HG02840 (cell line): ENCODE results near the gene ROPN1L.
A peak's percentile ranks its signal among the peaks of the same experiment; 100 is the strongest.
"Not testable (repeated sequence)": the region's sequence is repeated elsewhere in the genome, so short reads cannot be mapped to it uniquely, and the experiment has no call there.

Source experiments
- ATAC-seq: cut with Tn5 transposase; IDR thresholded peaks from one replicate; pipeline ENCODE4 v1.9.1; 2021; ENCODE audit warnings: mild to moderate bottlenecking, moderate library complexity, moderate number of reproducible peaks; ENCODE audit not compliant: unreplicated experiment, low FRiP score

Gene ROPN1L

DNA sequence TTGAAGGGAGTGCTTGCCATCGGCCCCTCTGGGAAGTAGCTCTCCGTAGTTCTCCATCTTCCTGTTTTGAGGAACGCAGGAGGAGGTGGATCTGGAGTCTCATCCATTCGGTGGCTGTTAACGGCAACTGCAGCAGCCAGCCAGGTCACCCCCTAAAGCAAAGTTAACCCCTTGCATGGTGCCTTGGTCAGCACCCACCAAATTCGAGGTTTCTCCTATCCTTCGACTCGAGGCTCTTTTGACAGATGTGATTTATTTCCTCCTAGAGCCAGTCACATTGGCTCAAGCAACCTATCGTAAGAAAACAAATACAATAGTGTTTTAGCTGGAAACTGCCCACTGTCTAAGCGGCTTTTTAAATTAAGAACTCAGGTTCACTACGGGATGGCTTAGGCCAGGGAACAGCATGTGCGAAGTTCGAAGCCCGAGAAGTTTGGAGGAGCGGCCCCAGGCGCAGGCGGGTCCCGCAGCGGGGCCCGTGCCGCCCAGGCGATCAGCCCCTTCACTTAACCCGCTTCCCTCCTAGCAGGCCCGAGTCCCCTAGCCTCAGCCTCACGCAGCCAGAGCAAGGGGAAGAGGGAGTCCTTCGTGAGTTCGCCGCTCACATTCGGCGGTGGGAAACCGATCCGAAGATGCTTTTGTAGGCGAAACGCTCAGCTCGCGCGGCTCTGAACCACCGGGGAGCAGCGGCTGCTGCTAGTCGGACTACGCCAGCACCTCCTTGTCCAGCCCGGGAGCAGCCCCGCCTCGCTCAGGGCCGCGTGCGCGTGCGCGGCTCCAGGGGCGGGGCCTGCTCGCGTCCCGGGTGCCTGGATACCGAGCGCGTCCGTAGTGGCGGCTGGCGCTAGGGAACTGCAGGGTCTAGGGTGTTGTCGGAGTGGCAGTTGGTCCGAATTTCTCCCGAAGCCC is at the start of gene ROPN1L:
Gene ROPN1L, plus strand, starts transcription at position 797 of the 909 bp plus-strand sequence. CDS start 289 bp downstream, outside the sequence.
- ATAC-seq, result peak; percentile 98

DNA sequence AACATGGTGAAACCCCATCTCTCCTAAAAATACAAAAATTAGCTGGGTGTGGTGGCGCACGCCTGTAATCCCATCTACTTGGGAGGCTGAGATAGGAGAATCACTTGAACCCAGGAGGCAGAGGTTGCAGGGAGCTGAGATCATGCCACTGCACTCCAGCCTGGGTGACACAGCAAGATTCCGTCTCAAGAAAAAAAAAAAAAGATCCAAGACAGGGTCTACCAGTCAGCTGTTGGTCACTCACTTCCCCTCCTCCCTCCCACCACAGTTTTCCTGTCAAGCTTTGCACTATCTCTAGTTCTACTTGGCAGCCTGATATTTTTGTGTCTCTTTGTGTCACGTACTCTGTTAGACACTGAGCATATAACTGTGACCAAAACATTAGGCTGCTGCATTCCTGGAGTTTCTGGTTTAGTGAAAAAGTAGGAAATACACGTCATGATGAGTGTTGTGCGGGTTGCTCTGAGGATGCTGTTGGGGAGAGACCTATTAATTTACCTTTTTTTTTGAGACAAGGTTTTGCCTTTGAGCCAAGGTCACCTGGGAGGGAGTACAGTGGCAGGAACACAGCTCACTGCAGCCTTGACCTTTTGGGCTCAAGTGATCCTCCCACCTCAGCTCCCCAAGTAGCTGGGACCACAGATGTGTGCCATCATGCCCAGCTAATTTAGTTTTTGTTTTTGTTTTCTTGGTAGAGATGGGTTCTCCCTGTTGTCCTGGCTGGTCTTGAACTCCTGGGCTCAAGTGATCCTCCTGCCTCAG is 48.9 kb upstream of the ROPN1L start:
- not testable (repeated sequence) for ATAC-seq

DNA sequence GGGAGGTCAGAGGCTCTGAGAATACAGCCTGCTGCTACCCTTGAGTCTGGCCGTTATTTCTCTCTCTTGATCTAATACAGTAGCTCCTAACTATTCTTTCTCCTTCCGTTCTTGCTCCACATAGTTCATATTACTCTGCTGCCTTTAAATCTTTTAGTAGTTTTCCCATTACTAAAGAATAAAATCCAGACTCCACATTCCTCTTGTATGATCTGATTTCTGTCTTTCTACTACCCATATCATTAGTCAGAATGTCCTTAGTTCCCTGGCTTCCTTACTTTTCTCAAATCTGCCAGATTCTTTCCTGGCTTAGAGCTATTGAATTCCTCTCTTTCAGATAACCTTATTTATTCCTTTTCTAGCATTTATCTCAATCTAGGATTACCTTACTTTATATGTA is 48.2 kb upstream of the ROPN1L start:
- ATAC-seq, result no peak

DNA sequence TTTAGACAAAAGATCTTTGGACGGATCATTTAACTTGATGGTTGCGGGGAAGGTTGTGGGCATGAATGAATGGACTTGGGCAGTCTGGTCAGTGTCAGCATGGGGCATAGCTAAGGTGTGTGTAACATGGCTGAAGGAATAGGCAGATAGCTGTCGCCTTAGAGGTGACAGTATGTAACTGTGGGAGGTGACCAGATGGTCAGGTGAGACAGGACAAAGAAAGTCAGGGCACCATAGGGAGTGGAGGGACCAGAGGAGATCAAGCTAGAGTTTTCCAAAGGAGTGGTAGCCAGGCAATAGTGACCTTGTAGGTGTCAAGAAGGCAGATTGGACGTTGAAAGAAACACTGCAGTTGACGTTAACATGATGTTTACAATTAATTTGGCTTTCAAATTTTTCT is 45.1 kb upstream of the ROPN1L start:
- ATAC-seq, result no peak

DNA sequence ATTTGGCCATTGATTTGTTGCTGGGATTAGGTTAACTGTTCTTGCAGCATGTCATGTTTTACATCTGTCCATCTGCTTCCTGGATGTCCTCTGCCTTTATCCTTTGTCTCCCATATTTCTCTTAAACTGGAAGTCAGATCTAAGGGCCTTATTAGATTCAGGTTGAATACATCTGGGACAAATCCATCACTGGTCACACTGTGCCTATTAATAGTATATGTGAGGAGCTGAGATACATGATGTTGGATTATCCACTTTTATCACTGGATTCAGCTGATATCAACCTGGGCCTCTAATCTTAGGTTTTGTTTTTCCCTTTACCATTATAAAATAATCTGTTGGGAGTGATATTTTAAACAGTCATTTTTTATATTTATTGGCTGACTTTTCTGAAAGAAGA is 41.8 kb upstream of the ROPN1L start:
- no peak for ATAC-seq

DNA sequence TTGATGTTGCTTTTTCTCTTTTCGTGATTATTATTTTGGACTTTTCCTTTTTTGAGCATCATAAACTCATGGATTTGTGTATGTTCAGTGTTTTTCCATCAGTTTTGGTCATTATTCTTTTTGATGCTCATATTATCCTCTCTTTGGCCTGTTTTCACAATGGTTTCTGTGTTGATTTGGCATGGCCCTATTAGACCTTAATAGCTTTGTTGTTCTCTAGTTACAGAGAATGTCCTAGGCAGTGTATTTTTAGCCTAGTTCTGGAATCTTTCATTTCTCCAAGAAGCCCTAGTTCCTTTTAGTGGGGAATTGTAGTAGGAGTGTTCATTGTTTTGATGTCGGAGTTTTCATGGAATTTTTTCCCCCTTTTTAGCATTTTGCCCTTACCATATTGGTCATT is 41.3 kb upstream of the ROPN1L start:
- ATAC-seq, result no peak

DNA sequence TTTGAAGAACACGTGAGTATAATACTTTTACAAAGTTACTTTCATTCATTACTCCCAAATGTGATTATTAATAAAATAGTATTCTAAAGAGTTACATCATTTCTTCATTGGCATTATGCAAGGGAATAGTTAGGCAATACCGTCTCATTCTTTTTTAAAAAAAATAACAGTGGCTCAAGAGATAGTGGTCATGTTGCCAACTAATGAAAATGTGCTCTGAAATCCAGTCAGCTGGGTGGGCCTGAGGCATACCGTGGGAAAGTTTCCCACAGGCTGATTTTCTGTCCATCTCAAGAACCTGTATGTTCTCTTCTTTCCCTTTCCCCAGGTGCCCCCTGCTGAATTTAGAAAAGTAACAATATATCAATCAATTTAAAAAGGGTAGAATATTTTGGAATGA is 40.8 kb upstream of the ROPN1L start:
- no peak for ATAC-seq

DNA sequence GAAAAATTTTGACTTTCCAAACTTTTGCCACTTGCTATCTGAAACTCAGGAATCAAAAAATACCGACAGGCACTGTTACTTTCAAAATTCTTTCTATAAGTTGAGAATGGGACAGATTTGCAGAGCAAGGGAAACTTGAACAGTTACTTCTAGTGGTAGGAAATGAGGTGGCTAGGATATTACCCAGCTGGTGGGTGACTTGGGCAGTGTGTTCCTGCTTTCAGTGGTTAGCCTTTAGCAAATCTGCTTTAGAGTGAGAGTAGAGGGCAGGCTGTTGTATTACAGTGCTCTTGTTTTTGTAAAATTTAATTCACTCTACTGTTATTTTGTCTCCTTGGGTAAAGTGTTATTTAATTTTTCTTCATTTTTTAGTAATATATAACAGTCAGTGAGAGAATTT is 40.2 kb upstream of the ROPN1L start:
- no peak for ATAC-seq

DNA sequence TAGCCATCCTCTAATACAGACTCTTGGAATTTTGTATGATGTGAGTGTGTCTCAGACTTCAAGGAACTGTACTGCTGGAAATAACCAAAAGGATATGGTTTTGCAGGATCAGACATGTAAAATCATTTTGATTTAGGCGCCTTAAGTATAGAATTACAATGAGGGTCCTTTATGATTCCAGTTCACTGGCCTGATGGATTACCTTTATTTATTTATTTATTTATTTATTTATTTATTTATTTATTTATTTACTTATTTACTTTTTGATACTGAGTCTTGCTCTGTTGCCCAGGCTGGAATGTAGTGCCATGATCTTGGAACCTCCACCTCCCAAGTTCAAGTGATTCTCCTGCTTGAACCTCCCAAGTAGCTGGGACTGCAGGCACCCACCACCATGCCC is 37.9 kb upstream of the ROPN1L start:
- no peak for ATAC-seq

DNA sequence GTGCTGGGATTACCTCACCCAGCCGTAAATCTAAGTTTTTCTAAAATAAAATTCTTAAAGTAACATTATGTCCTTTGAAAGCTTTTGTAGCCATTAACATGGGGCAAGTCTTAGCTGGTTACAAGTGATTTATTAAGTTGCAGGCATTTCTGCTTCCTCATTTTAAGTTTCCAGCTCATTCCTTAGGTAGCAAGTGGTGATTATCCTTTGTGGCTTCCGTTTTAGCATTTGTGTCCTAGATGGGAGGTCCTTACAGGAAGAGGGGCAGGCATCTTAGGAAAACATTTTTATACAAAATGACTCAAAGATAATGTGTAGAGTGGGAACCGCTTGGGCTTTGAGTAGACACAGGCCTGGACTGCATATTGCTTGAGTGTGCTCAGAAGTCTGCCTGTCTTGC is 35.0 kb upstream of the ROPN1L start:
- no peak for ATAC-seq

DNA sequence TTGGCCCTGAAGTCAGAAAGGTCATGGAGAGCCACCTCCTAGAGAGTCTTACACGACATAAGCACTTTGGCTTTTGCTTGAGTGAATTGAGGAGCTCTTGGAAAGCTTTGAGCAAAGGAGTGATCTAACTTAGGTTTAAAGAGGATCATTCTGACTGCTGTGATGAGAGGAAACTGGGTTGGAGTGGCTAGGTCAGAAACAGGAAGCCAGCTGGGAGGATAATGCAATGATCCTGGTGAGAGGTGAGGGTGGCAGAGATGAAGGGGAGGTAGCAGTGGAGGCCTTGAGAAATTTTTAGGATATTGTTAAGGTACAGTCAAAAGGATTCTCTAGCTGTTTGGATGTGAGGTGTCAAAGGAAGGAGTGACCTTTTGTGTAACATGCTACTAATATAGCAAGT is 32.2 kb upstream of the ROPN1L start:
- ATAC-seq, result no peak

DNA sequence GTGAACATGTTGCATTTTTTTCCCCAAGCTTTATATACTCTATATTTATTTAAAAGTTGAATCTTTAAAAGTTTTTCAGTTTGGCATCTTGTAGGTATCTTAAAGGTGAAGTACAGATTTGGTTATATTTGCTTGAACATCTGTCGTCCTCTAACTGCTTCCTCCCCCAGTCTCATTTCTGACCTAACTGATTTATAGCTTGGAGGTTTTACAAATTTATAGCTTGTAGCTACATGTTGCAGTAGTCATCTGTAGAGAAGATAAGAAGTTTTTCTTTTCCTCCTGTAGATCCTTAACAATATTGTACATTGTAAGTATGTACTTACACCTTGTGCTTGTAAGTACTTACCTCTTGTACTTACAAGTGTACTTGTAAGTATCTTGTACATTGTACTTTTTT is 31.0 kb upstream of the ROPN1L start:
- ATAC-seq, result no peak

DNA sequence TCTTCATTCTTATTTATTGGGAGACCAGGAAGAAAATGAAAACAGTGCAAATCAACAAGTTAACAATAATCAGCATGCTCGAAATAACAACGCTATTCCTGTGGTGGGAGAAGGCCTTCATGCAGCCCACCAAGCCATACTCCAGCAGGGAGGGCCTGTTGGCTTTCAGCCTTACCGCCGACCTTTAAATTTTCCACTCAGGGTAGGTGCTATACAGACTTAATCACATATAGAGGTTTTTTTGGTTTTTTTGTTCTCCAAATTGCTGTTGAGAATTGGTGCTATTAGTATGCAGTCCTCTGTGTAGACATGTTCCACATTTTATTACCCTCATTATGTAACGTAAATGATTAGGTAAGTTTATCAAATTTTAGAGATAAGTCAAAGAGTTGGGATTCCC is 30.3 kb upstream of the ROPN1L start:
- no peak for ATAC-seq

DNA sequence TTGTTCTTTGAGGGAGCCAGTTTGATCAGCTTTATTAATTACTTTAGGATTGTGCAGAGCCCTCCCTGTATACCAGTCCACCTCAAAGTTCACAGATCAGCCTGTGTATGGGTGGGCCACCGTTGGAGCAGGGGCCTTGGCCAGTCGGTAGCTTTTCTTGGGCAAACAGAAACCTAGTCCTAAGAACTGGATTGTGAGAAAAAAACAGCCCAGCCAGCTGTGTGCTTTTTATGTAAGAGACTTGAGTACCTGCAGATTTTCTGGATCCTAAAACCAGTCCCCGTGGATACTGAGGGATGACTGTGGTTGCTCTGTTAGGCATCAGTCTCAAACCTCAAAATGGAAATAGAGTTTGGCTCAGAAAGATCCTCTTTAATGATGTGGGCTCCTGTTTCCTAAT is 24.8 kb upstream of the ROPN1L start:
- no peak for ATAC-seq

DNA sequence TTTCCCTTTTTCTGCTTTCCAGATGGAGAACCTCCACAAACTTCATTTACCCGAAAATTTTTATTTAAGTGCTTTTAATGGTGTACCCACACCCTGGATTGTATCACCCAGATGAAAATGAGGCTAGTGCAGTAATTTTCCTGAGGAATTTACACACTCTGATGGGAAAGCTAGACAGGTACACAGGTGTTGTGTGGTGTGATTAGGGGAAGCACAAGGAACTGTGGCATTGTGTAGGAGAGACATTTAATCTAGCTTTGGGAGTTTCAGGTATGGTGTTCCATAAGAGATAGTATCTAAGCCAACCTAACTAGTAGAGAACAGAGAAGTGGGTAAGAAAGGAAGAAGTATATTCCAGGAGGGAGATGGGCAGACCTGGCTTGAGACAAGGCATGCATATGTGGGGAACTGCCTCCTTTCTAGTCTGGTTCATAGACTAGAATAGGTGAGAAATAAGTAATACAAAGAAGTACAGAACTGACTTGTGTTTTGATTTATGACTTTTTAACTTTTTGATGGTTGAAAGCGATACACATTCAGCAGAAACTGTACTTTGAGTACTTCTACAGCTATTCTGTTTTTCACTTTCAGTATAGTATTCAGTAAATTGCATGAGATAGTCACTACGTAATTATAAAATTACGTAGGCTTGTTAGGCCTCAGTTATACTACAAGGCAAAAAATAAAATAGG is 22.9 kb upstream of the ROPN1L start:
- no peak for ATAC-seq

DNA sequence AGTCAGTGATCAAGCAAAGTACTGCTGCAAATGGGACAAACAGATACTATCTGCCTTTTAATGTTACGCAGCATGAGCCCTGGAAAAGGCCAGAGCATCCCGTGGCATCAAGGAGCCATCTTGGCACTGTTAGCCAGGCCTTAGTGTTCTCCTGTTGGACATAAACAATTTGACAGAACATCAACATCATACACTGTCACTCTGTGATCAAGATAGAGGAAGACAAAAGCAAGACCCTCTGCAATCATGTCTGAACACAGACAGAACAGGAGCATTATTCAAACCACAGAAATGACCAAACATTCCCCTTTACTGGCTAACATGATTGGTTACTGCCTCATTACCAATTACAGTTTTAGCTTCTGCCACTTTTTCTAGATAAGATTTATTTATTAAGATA is 21.2 kb upstream of the ROPN1L start:
- ATAC-seq, result no peak

DNA sequence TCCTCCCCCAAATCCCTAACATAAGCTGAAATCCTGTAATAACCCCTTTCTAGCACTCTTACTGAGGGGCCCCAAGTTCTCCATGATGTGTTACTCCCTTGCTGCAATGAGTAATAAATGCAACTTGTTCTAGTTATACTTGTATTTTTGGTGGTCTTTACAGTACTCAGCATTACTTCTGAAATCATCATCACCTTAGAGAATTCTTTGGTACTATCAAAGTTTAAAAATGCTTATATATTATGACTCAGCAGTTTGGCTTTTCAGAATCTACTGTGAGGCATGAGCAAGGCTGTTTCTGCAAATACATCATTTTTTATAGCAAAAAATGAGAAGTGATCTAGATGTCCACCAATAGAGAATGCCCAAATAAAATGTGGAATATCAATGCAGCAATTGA is 20.7 kb upstream of the ROPN1L start:
- no peak for ATAC-seq

DNA sequence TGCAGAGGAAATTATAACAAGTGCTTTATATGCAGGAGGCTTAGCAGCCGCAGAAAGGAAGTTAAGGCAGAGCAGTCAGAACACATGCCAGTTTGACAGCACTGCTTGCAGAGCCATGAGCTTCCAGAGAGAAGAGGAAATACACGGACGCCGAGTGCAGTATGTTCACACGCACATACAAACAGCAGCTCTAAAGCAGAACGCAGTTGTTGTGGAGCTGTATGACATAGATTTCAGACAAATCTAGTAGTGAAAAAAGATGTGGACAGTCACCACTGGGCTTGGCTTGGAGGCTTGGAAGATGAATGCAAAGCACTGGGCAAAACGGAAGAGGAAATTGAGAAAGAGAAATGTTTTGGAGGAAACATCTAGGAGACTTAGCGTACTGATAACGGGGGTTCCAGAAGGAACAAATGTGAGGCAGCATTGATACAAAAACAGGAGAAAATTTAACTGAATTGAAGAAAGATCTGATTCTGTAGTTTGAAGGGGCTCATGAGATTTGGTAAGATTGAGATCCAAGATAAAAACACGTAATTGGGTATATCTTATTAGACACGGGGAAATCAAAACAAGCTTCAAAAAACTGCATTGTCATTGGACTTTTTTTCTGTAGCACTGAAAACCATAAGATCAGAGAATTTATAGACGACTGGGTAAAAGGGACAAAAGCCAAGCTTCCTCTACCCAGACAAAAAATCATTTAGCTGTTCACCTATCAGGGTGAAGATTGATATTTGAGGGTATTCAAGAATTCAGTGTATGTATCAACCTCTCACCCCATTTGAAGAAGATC is 19.6 kb upstream of the ROPN1L start:
- no peak for ATAC-seq

DNA sequence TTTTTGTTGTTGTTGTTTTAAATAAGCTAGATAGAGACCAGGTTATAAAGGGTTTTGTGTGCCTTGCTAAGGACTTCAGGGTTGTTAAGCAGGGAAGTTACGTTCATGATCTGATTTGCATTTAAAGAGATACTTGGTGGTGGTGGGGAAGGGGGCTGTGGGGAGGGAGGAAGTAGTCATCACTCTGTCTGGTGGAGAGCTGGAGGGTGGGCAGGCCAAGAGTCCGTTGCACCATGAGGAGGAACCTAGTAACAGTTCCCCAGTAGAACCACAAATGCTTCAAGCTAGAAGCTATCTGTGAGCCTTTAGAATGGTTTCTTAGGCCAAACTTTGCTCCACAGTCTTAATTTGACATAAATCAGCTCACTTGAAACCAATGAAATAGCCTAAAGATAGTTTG is 18.7 kb upstream of the ROPN1L start:
- no peak for ATAC-seq

DNA sequence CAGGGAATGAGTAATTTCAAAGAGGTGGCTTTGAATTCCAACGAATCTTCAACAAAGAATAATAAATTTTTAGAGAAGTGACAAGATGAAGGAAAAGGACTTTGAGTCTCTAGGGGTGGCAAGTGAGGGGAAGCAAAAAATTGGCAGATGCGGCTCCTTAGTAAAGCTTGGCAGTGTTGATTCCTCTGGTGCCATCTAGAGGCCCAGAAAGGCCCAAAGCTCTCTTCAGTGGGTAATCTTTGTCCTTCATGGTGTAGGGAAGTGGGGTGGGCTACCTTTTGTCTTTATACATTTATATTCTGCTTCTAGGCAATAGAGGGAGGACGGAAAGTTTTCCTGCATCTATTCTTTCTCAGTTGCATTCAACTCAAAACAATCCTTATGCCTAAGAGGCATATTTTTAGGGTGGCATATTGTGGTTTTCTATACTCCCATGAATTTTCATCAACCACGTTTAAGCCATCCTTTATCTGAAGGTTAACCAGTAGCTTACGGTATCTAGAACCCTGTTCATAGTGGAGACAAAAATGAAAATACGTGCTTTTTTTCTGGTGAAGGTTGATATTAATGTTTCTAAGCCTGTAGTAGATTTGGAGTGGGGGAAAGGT is 17.5 kb upstream of the ROPN1L start:
- no peak for ATAC-seq
